ENCODE data around the gene ST3GAL4.

DNA sequence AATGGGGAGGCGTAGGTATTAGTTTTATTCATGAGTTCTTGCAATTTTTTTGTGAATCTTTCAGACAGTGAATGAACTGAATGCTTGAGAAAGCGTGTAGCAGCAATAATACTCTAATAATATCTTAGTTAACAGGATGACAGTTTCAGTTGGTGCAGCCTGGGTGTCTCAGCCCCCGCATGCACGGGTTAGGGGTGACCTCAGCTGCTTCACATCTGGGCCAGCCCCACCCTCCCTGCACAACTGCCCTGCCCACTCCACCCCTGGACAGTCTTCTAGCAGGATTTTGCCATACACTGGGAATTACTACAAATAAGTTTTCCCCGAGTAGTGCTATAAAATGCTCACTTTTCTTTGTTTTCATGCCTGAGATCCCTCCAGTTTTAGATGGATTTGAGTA, 83.2 kb downstream of the ST3GAL4 start:
- no peak for TF ChIP-seq POLR2A (IDR thresholded peaks at IDR 0.05)
- TF ChIP-seq, protein P1, sequence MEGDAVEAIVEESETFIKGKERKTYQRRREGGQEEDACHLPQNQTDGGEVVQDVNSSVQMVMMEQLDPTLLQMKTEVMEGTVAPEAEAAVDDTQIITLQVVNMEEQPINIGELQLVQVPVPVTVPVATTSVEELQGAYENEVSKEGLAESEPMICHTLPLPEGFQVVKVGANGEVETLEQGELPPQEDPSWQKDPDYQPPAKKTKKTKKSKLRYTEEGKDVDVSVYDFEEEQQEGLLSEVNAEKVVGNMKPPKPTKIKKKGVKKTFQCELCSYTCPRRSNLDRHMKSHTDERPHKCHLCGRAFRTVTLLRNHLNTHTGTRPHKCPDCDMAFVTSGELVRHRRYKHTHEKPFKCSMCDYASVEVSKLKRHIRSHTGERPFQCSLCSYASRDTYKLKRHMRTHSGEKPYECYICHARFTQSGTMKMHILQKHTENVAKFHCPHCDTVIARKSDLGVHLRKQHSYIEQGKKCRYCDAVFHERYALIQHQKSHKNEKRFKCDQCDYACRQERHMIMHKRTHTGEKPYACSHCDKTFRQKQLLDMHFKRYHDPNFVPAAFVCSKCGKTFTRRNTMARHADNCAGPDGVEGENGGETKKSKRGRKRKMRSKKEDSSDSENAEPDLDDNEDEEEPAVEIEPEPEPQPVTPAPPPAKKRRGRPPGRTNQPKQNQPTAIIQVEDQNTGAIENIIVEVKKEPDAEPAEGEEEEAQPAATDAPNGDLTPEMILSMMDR (IDR thresholded peaks at IDR 0.05), result no peak
